Heart left ventricle (tissue), 13 donors: ENCODE results near the gene RASD2.

Source experiments
- CTCF ChIP-seq, 12 donors: fragments of 200-600 bp; sonication (generic) in 4 of 12; IDR thresholded peaks; one replicate each; pipeline versions ENCODE4 v1.5.0 to v1.8.0; 2018 to 2022; ENCODE audit warnings: antibody characterized with exemption in 12 of 12, mild to moderate bottlenecking in 5 of 12
- POLR2A ChIP-seq, 2 donors: fragments of 450-650 bp; IDR thresholded peaks; one replicate each; pipeline ENCODE4 v1.6.1; 2017; ENCODE audit warnings: antibody characterized with exemption in 2 of 2, mild to moderate bottlenecking in 2 of 2, moderate library complexity in 2 of 2
- donor health status: ischemic (EF 13 %, LVEDD 7.1; RV severe dilation, severe dysfunction).
- donor health status: DM: no; HTN: yes; CAD: no.
- donor health status: DM: no; HTN: no; CAD: no.
- donor health status: ischemic (EF 25% LVEDD 6.9; RV normal size, moderate dysfunction).
- donor health status: ischemic (EF 25% LVEDD 5.7; RV mildly dilated, moderate dysfunction).
- donor health status: ischemic (EF 35%, LVEDD 5.7; RV mildly dilated, moderate dysfunction).
- donor health status: nonischemic (EF 11% LVEDD 7.7; RV severe dilation, severe dysfunction).
- donor health status: DM: yes; HTN: yes; CAD: no.
- donor health status: PGD.
- donor health status: ischemic (EF 29% LVEDD 5.4; RV normal size, mild dysfunction).
- donor health status: nonischemic (EF 23%, LVEDD 6.1; RV moderate dilation, normal function).

GRCh38 chr22:35599364-35599763 lies 58.7 kb downstream of the RASD2 start:
- TF ChIP-seq CTCF (IDR thresholded peaks at IDR 0.05) (no peak), POLR2A (IDR thresholded peaks at IDR 0.05) (no peak)
